ENCODE data around the gene KLHL40.
A peak's percentile ranks its signal among the peaks of the same experiment; 100 is the strongest.

KLHL40 gene

DNA sequence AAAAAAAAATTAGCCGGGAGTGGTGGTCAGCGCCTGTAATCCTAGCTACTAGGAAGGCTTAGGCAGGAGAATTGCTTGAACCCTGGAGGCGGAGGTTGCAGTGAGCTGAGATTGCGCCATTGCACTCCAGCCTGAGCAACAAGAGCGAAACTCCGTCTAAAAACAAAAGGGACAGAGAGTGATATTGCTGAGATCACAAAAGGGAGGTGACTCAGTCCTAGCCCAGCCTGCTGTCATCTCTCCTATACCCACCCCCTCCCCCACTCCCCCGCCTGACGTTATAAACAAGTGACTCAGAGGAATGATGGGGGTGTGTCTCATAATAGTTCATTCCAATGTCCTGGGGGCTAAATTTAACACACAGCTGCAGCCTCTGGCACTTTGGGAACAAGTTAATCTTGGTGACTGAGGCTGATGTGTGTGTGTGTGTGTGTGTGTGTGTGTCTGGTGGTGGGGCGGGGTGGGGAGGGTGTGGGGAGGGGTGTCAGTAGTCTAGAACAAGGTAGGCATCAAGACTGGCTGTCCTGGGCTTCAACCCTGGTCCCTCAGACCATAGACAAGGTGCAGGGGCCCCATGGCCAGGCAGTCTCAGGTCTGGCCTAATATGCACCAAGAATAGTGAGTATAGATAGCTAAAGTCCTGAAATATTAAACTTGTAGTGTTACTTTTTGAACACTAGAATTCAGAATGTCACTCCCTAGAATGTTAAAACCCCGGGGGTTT is 1.3 kb upstream of the KLHL40 start:
- TF ChIP-seq, protein P1, sequence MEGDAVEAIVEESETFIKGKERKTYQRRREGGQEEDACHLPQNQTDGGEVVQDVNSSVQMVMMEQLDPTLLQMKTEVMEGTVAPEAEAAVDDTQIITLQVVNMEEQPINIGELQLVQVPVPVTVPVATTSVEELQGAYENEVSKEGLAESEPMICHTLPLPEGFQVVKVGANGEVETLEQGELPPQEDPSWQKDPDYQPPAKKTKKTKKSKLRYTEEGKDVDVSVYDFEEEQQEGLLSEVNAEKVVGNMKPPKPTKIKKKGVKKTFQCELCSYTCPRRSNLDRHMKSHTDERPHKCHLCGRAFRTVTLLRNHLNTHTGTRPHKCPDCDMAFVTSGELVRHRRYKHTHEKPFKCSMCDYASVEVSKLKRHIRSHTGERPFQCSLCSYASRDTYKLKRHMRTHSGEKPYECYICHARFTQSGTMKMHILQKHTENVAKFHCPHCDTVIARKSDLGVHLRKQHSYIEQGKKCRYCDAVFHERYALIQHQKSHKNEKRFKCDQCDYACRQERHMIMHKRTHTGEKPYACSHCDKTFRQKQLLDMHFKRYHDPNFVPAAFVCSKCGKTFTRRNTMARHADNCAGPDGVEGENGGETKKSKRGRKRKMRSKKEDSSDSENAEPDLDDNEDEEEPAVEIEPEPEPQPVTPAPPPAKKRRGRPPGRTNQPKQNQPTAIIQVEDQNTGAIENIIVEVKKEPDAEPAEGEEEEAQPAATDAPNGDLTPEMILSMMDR (IDR thresholded peaks at IDR 0.05; ENCODE audit: low read depth, low read length), result no peak
- Histone ChIP-seq H3K4me1 (no peaks in the 10 kb centered on the region), H3K4me3 (ENCODE audit: low read depth, low read length) (no peak overlapping the region), H3K36me3 (no peaks in the 10 kb centered on the region), H3K9me3 (no peaks in the 10 kb centered on the region), H3K27me3 (no peaks in the 10 kb centered on the region)
- peak; percentile 24 for DNase-seq

GRCh38 chr3:42684632-42685362 is 540 bp upstream of the KLHL40 start:
- Histone ChIP-seq H3K27me3 (no peaks in the 10 kb centered on the region), H3K4me3 (ENCODE audit: low read depth, low read length) (no peak overlapping the region), H3K36me3 (no peaks in the 10 kb centered on the region), H3K4me1 (no peaks in the 10 kb centered on the region), H3K9me3 (no peaks in the 10 kb centered on the region)
- TF ChIP-seq, protein P1 (IDR thresholded peaks at IDR 0.05; ENCODE audit: low read depth, low read length), result no peak
- DNase-seq, result no peak

DNA sequence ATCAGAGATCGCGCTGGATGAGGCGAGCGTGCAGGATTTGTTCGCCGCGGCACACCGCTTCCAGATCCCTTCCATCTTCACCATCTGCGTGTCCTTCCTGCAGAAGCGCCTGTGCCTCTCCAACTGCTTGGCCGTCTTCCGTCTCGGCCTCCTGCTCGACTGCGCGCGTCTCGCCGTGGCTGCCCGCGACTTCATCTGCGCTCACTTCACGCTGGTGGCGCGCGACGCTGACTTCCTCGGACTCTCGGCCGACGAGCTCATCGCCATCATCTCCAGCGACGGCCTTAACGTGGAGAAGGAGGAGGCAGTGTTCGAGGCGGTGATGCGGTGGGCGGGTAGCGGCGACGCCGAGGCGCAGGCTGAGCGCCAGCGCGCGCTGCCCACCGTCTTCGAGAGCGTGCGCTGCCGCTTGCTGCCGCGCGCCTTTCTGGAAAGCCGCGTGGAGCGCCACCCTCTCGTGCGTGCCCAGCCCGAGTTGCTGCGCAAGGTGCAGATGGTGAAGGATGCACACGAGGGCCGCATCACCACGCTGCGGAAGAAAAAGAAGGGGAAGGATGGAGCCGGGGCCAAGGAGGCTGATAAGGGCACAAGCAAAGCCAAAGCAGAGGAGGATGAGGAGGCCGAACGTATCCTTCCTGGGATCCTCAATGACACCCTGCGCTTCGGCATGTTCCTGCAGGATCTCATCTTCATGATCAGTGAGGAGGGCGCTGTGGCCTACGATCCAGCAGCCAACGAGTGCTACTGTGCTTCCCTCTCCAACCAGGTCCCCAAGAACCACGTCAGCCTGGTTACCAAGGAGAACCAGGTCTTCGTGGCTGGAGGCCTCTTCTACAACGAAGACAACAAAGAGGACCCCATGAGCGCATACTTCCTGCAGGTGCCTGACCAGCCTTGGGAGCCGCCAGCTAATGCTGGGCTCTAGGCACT is 819 bp downstream of the KLHL40 start:
- Histone ChIP-seq H3K9me3 (no peaks in the 10 kb centered on the region), H3K4me1 (no peaks in the 10 kb centered on the region), H3K27me3 (no peaks in the 10 kb centered on the region), H3K36me3 (no peaks in the 10 kb centered on the region), H3K4me3 (ENCODE audit: low read depth, low read length) (no peak overlapping the region)
- no peak for DNase-seq
- TF ChIP-seq, protein P1 (IDR thresholded peaks at IDR 0.05; ENCODE audit: low read depth, low read length), result no peak

GRCh38 chr3:42686832-42687650 is 1.7 kb downstream of the KLHL40 start:
- Histone ChIP-seq H3K4me3 (ENCODE audit: low read depth, low read length) (no peak overlapping the region), H3K4me1 (no peaks in the 10 kb centered on the region), H3K36me3 (no peaks in the 10 kb centered on the region), H3K27me3 (no peaks in the 10 kb centered on the region), H3K9me3 (no peaks in the 10 kb centered on the region)
- no peak for DNase-seq
- TF ChIP-seq, protein P1 (IDR thresholded peaks at IDR 0.05; ENCODE audit: low read depth, low read length), result no peak

DNA sequence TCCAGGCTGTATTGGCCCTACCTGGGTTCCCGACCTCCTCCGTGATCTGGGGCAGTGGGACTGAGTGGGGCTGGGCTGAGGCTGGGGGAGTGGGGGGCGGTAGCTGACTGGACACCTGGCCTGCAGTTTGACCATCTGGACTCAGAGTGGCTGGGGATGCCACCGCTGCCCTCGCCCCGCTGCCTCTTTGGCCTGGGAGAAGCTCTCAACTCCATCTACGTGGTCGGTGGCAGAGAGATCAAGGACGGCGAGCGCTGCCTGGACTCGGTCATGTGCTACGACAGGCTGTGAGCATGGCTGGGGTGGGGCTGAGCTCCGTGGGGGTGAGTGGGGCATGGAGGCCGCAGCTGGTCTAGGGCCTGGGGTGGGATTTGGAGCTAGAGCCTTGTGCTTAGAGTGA is 2.7 kb downstream of the KLHL40 start:
- H3K4me3 ChIP-seq (ENCODE audit: low read depth, low read length), result no peak overlapping the region
- H3K9me3 ChIP-seq, result no peaks in the 10 kb centered on the region
- no peaks in the 10 kb centered on the region for H3K4me1 ChIP-seq
- TF ChIP-seq, protein P1 (IDR thresholded peaks at IDR 0.05; ENCODE audit: low read depth, low read length), result no peak
- no peaks in the 10 kb centered on the region for H3K36me3 ChIP-seq
- H3K27me3 ChIP-seq, result no peaks in the 10 kb centered on the region
- DNase-seq, result no peak
